SKM-1 treated with dmso at 0.1 percent for 144 hours (cell line): ENCODE results near the gene DKK2.
A peak's percentile ranks its signal among the peaks of the same experiment; 100 is the strongest.

Experiments used
- DNase-seq: peaks from one replicate; lab custom pipeline; 2025; ENCODE audit not compliant: unreplicated experiment; lab: John Stamatoyannopoulos, UW

DKK2 gene

DNA sequence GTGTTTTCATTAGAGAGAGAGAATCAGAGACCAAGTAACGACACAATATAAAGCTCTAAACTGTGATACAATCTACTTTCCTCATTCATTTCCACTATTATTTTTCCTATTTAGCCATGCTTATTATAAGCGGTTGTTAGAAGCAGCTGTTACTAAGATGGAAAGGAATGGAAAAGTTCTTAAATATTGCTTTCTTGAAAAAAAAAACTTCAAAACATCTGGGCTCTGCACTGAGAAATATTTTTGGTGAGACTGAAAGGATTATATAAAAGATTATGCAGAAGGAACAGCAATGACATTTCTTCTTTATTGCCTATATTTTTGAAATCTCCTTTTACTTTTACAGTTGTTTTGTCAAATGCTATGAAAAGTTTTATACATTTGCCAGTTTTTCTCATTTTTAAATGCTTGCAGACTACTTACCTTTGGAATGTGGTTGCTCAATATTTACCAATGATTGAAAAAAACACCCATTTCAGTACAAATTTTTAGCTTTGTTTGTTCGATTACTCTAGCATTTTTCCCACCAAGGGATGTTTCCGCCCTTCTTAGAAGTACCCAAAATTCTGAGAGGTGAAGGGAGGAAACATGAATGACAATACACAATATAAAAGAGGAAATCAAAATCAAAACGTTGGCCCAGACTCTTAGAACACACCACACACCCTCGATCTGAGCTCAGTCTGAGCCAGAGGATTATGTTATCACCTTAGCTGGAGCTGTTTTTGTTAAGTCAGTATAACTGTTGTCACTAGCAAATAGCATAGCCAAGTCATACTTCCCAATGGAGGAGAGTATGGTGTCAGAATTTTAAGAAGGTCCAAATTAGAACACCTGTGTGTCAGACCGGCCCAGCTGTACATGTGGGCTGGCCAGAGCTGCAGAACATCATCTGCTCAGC is 18.4 kb downstream of the DKK2 start:
- DNase-seq, result no peak

DNA sequence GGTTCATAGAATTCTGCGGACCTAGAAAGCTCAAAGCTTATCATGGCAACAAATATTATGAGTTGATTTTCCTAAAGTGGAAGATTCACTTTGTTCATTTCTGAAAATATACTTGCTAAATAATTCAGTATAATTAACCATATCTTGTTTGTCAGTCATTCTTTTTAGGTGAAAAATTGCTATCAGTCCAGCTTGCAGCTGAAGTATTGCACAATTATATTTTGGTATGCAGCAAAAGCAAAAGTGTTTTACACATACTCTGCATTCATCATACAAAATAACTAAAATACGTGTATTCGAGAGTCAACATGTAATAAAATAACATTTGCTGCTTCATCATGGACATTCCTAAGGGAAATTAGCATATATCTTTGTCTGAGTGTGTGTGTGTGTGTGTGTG is 24.8 kb downstream of the DKK2 start:
- no peak for DNase-seq

DNA sequence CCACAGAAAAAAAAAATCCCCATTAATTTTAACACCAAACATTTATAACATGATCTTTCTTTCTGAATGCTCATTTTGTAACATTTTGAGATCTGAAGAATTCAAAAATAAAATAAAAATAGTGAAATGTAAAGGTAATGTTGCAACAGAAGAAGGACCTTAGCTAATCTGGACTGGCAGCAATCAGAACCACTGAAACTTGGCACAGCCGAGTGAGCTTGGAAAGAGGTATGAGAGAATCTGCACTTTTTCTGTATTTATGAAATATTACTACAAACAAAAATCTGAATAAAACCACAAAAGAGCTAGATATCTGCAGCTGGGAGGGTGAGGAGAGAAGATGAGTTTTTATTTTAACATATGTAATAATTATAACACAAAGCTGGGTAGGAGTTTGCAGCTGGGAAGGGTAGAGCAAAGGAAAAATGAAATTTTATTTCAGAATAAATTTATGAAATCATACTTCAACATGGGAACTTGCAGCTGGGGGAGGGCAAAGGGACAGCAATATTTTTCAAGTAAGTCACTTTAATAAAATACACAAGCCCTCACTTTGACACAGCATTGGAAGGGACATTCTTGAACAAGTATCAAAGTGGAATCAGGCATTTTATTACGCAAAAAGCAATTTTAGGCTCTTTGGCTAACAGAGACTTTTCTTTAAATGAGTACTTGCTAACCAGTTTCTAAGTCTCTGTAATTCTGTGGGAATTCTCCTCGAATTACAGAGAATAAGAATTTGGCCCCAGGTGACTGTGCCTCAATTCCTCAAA is 26.7 kb downstream of the DKK2 start:
- no peak for DNase-seq

DNA sequence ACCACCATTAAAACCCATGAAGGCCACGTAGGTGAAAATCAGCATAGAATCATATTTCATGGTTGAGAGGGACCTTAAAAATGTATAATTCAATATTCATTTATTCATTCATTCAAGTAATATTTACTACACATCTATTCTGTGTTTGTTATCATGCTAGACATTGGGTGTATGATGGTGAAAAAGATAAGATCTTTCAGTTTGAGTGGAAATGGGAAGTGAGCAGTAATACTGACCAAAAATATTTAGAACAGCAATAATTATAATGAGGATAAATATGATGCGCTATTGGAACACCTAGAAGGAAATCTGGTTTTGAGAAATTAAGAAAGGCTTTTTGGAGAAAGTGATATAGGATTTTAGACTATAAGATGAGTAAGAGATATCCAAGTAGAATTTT is 28.0 kb downstream of the DKK2 start:
- no peak for DNase-seq

DNA sequence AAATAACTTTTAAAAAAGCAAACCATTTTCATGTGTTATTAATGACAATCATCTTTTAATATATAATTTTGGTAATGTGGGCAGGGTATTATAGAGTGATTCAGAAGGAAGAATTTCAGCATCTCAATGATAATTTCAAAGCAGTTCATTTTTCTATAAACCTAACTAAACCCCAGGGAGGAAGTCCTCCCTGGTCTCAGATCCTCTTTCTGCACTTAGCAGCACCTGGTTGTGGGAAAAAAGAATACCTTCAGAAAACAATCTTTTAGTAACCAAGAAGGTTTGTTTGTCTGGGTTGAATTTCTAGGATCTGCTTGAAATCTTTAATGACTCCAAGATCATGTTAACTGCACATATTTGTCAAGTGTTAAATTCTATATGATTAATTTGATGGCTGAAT is 29.9 kb downstream of the DKK2 start:
- no peak for DNase-seq

DNA sequence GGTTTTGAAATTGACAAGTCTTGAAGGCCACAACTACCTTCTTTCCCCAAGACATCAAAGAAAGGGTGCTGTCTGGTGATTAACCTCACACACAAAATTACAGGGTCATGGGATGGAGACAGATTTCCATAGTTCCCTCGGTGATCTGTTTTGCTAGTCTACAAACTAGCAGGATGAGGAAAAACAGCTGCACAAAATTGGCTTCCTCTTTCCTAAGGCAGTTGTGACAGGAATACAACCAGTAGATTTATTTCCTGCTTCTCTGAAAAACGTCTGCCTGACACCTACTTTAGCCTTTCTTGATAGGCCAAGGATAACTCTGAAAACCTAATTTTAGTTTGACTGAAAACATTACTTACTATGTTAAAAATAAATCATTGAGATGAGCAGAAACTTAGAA is 39.6 kb downstream of the DKK2 start:
- DNase-seq, result peak; percentile 25

DNA sequence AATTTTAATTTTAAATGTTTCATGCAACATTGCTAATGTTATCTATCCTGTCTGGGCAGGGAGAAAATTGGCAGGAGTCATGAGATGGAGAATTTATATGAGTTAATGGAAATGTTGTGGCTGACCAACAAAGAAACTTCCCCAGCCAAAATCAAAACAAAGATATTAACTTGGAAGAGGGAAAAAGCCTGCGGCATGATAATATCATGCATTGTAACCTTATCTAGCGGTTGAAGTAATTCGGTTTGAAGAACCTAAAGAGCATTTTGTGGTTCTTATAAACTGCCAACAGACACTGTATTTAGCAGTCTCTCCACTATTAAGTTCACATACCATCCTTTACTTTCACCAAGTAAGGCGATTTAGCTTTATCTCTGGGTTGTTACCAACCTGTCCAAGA is 42.3 kb downstream of the DKK2 start:
- DNase-seq, result no peak

DNA sequence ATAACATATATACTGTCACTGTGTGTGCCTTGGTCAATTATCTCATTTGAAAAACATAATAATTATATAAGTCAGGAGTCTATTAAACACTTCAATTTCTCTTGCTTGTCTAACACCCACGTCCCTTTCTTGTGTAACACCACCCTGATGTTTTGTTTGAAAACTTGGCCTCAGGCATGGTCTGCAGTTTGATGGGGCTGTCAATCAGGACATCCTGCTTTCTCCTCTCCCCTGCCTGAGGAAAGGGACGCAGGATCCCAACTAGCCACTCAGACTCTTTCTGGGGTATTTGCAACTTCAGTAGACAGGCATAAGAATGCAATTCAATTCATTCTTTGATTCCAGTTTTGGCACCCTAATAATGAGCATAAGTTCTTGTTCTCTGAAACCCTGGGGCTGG is 48.8 kb downstream of the DKK2 start:
- no peak for DNase-seq

DNA sequence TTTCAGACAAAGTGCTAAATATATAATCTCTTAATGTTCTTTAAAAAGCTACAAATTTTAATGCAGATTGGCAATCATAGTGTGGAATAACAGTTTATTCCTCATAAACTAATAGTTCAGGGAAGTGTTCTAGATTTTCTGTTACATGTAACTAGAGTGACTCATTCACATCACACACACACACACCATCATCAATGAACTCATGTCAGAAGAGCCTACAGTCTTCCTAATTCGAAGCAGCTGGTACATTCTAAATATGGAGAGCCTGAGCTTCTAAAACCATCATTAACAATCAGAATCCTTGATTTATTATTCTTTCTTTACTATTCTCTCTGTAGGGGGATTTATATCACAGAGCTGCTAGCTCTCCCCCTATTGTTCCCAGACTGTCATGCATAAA is 49.6 kb downstream of the DKK2 start:
- no peak for DNase-seq

DNA sequence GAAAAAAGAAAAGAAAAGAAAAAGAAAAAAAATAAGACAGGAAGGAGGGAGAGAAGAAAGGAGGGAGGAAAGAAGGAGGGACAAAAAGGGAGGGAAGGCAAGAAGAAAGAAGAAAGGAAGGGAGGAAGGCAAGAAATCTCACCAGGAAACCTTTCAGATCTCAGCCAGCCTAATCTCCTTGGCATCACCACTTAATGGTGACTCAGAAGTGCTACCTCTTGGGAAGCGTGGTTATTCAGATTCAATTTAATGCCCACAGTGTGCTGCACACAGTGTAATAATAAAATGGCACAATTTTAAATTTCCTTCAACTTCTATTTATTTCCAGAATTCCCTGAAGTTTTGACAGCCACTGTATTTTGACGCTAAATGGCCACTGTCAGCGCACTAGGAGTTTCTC is 50.3 kb downstream of the DKK2 start:
- DNase-seq, result no peak

DNA sequence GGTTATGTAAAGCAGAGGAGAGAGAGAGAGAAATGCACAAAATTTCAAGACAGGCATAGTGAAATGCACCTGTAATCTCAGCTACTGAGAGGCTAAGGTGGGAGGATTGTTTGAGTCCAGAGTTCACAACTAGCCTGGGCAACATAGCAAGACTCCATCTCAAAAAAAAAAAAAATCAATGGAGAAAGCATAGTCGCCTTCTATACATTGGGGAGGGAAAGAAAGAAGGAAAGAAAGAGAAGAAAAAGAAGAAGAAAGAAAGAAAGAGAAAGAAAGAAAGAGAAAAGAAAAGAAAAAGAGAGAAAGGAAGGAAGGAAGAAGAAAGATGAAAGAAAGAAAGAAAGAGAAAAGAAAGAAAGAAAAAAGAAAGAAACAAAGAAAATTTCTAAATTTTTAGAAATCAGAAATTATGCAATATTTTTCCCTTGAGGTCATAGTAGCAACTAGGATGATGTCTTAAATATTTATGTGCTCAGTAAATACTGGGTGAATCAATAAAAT is 53.4 kb downstream of the DKK2 start:
- no peak for DNase-seq

DNA sequence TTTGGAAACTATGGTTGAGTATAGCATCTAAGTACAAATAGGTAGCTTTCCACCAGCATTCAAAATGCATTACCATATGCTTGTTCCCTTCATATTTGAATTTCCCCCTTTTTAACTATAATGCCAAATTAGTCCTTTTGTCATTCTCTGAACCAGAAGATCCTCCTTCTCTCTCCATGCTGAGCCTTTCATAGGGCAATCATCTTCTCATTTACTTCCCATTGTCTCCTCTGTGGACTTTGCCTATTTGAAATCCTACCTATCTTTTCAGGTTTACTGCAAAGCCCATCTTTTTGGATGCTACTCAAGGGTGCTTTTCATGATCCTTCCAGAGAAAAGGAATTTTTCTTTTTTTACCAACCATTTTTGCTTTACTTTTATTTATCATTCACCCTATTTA is 54.7 kb downstream of the DKK2 start:
- DNase-seq, result no peak

DNA sequence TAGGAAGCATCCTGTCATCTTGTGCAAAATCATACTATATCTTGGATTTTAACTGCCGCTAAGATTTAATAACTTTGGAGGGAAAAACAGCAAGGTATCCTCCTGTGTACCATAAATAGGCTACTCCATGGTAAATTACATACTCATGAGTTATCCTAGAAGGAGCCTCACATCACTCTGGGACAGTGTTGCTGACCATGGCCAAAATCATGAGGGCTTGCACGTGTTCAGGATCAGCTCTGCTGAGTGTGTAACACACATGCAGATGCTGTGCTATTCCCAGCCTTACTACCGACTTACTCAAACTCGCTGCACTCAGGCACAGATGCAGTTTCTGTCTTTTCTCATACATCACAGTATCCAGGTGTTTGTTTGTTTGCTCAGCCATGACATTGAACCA is 56.6 kb downstream of the DKK2 start:
- no peak for DNase-seq

DNA sequence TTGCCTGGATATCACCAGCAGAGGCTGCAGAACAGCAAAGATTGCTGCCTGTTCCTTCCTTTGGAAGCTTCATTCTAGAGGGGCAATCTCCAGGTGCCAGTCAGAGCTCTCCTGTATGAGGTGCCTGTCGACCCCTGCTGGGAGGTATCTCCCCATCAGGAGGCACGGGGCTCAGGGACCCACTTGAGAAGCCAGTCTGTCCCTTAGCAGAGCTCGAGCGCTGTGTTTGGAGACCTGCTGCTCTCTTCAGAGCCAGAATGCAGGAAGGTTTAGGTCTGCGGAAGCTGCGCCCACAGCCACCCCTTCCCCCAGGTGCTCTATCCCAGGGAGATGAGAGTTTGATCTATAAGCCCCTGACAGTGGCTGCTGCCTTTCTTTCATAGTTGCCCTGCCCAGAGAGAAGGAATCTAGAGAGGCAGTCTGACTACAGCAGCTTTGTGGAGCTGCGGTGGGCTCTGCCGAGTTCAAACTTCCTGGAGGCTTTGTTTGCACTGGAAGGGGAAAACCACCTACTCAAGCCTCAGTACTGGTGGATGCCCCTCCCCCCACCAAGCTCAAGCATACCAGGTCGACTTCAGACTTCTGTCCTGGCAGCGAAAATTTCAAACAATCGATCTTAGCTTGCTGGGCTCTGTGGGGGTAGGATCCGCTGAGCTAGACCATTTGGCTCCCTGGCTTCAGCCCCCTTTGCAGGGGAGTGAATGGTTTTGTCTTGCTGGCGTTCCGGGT is 57.9 kb downstream of the DKK2 start:
- DNase-seq, result no peak

DNA sequence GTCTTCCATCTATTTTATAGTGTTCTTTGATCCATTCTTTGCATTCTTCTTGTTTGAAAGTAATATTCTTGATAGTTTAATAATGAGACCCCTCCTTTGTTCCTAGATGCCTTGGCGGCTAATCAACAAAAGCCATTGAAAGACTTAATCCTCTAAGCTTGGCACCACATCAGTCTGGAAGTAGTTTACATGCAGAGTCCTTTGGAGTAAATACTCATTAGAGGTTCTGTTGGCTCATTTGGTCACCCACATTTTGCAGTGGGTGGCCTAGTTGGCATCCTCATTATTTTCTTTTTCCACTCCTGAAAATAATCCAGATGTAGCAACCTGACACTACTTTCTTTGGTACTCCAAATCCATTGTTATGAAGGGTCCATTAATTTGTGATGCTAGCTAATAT is 64.5 kb downstream of the DKK2 start:
- DNase-seq, result no peak

DNA sequence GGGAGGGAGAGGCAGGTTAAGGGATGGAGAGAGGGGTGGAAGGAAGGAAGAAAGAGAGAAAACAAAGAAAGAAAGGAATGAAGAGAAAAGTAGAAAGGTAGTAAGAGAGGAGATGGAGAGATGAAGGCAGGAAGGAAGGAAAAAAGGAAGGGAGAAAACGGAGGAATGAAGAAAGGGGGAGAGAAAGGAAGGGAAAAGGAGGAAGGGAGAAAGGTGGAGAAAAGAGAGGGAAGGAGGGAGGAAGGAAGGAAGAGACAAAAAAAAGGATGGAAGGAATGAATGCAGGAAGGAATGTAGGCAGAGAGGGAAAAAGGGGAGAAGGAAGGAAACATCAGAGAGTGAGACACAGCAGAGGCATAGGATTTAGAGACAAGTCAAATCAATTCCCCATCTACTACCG is 68.2 kb downstream of the DKK2 start:
- DNase-seq, result no peak

DNA sequence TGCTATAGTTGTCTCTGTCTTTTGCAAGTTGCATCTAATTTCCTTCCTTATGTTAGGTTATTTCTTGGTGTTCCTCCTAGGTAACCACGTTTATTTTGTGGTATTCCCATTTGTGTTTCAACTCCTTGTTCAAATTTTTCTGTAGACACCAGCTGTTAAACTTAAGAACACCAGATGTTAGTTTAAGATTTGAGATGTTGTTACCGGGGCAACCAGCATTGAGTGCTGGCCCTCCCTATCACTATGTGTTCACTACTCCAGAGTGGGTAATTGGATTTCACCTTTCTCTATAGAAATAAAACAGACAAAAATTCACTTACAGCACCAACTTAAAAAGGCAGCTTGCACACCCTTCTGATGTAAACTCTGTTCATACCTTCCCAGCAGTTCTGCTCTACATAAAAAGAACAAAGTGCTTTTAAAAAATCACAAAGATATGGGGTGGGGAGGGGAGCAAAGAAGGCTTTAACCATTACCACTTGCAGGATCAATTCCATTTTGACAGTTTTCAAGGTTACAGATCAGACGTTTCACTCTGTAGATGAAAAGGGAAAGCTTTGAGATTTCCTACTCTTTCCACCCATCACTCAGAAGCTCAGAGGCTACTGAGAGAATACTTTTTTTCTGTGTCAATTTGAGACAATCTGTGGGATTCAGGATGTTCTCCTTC is 82.9 kb downstream of the DKK2 start:
- no peak for DNase-seq

DNA sequence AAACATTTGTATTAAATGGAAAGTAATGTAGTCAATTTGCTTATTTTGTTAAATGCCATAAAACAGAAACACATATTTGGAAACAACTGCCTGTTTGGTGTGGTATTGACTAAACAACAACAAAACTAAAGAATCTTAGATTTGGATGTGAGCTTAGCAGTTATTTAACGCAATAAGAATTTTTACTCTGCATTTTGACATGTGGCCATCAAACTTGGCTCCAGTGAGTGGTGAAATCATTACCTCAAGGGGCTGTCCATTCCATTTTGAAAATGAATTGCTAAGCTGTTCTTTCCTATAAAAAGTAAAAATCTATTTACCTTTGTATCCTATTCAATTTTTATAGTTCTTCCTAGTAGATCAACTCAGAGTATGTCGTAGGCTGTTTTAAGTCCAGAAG is 84.2 kb downstream of the DKK2 start:
- no peak for DNase-seq

DNA sequence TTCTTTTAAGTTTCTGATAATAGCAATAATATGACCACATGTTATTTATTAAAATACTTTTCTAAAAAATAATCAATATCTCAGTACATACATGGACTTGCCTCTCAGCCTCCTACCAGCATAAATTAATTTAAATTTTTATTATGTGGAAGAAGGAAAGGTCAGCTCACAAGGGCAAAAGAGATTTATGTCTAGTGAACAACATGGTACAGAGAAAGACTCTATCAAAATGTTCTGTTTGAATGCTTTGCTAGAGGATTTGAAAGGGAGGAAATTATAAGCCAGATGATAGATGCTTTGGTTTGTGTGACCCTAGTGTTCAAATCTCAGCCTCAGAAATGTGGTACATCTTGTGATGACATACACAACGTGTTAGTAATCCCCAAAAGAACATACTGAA is 94.3 kb downstream of the DKK2 start:
- no peak for DNase-seq

DNA sequence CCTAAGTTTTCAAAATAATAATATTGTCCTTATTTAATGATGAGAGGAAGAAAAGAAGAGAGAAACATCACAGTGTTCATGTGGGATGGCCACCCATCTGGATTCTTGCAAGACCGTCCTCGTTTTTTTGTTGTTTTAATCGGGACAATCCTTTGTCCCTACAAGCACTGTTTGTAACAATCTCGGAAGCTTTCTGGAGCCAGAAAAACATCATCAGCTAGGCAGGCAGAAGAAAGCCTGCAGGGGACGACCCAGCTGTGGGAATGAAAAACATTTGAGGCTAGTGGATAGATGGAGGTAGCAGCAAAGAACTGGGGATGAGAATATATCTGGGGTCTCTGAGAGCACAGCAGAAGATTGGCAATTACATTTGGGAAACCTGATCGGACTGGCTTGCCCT is 105.6 kb downstream of the DKK2 start:
- DNase-seq, result no peak

DNA sequence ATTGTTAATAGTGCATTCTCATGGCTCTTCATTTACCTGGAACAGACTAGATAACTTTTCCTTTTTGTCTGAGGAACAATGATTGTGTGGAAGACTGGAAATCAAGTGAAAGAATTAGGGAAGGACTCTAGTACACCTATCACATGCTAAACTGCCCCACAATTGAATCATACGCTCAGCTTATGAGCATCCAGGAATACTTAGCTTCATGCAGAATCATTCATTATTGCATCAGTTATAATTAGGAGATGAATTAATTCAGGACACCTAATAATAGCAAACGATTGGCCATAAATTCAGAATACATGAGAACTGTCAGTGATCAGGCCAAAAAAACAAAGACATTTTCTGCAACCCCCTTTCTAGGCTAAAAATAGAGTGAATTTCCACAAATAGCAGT is 106.9 kb downstream of the DKK2 start:
- DNase-seq, result no peak
